Activated T-cell treated with anti-CD3 and anti-CD28 coated beads for 4 hours (primary cell): Measurements from ENCODE around the gene NEUROD2.
A peak's percentile ranks its signal among the peaks of the same experiment; 100 is the strongest.

ENCODE experiments used
- DNase-seq: peaks from one replicate; pipeline ENCODE4 v3.0.0-alpha.2; 2020

NEUROD2 gene

DNA sequence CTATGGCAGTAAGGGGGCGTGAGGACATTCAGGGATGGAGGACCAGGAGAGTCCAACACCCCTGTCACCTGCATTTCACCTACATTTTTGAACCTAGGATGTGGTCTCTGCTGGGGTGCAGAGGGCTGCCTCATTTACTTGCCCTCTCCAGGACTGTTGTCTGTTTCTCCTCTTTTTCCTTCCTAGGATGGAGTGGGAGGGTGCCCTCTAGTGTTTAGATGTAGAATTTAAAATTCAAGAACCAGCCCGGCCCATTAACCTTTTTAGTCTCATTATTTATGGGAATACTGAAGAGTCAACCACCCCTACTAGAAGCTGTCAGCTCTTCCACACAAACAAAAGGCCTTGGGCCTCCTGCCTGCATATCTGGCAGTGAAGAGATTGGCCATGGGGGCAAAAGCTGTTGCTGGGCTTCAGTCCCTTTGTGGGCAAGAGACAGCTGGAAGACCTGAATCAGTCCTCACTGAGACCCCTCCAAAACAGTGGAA is 26.7 kb upstream of the NEUROD2 start:
- DNase-seq = no peak

DNA sequence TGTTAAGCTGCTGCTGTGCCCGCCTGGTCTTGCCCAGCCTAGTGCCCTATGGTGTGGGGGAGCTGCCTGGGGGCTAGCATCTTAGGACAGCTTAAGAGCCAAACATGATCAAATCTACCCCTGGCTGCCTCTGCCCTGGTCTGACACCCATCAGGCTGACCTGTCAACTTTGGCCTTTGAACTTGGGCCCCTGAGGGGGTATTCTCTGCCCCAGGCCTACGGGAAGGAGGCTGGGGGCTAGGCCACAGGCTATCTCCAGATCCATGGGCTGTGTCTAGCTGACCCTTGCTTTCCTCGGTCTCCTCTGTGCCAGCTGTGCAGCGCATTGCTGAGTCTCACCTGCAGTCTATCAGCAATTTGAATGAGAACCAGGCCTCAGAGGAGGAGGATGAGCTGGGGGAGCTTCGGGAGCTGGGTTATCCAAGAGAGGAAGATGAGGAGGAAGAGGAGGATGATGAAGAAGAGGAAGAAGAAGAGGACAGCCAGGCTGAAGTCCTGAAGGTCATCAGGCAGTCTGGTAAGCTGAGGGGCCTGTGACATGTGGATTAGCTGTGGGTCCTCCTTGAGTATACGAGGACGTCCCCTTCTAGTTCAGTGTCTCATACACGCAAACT is 26.0 kb upstream of the NEUROD2 start:
- DNase-seq = no peak

DNA sequence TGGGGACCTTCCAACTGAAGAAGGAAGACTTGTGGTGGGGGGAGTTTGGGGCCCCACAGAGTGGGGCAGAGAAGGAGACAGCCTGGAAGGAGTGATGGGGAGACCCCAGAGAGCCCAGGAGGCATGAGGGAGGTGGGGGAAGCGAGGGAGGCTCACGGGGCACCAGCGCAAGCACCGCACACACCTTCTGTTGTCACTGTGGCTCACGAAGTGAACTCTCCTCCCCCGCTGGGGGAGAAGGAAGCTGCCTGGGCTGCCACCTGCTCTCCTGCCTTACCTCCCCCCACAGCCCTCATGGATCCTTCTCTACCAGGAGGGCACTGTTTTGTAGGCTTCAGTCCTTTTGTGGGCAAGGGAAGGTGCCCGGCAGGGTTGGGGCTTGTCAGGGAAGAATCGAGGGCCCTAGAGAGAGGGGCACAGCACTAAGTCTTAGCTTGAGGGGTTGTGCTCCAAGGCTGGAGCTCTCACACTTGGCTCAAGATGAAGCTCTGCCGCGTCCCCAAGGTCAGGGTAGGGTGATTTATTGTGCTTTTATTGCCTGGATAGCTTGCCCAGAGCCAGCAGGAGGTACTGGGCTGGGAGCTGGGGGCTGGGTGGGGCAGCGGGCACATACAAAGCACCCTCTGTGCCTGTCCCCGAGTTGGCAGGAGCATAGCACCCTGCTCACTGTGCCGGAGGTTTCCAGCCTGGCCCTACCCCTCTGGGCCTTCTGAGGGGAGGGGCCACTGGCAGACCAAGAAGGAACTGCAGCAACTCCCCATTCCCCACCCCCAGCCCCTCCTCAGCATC is 24.6 kb upstream of the NEUROD2 start:
- no peak for DNase-seq

DNA sequence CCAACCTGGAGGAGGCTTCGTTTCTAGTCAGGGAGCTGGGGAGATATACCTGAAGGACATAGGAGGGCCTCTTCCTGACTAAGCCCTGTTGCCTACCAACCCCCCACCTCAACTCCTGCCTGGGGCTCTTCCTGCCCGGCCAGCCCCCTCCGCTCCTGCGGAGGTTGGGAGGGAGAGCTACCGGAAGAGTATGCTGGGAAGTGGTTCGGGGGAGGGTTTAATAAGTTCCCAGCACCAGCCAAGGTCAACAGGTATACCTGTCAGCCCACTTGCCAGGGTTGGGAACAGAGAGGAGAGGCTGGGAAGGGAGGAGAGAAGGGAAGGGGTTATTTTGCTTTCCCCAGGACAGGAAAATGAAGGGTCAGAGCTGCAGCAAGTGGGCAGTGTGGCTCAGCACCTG is 23.7 kb upstream of the NEUROD2 start:
- no peak for DNase-seq

DNA sequence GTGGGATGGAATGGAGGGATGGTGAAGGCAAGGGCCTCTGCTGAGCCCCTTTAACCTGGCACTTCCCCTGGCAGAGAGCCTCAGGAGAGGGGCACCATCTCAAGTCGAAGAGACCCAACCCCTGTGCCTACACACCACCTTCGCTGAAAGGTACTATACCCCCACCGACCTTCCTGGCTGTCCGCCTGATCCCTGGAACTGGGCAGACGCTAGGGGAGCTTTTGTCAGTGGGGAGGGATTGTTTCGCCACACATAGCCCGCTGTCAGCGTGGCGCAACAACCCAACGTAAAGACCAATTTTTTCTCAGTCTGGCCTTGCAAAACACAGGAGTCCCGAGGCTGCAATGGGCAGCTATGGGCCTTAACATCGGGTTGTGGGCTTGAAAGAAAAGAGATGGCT is 22.2 kb upstream of the NEUROD2 start:
- DNase-seq = no peak

DNA sequence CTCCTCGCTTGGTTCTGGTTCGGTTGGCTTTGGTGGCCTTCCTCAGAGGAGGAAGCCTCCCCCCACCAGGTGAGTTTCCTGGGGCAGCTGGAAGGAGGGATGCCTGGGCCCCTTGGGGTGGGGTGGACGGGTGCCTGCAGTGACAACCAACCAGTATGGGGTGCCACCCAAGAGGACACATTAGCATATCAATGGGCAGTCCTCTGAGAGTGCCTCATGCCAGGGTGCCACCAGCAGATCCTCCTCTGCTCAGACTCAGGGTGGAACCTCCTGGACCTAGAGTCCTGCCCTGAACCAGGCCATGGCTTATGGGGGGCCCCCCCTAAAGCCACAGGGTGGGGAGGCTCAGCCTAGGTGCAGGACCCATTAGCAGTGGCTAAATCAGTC is 21.8 kb upstream of the NEUROD2 start:
- no peak for DNase-seq

DNA sequence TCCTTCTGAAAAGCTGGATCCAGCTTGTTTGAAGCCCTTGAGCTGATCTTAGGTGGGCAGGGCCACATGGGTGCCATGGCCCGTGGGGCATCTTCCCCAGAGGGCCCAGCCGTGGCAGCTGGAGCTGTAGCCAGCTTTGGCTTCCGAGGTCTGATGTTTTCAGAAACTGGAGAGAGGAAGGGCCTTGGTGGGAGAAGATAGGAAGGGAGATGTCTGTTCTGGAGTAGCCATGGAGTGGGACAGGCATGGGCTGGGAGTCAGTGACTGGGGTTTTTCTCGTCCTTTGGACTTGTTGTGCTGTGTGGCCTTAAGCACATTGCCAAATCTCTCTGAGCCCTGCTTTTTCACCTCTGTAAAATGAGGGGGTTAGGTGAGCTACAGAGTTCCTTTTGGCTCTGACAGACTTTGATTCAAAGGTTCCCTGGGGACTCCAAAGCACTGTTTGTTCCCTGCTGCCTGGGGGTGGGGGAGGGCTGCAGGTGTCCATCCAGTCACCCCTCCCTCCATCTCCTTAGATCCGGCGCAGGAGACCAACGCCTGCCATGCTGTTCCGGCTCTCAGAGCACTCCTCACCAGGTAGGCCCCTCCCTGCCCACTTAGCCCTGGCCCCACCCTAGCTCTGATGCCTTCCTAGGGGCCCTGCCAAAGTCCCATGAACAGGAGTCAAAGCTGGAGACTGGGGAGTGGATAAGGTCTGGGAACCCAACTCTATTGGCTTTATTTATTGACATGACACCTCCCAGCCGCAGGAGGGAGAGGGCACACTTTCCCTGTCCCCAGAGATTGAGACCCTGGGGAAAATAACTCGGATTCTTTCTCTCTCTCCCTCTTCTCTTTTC is 21.2 kb upstream of the NEUROD2 start:
- no peak for DNase-seq

DNA sequence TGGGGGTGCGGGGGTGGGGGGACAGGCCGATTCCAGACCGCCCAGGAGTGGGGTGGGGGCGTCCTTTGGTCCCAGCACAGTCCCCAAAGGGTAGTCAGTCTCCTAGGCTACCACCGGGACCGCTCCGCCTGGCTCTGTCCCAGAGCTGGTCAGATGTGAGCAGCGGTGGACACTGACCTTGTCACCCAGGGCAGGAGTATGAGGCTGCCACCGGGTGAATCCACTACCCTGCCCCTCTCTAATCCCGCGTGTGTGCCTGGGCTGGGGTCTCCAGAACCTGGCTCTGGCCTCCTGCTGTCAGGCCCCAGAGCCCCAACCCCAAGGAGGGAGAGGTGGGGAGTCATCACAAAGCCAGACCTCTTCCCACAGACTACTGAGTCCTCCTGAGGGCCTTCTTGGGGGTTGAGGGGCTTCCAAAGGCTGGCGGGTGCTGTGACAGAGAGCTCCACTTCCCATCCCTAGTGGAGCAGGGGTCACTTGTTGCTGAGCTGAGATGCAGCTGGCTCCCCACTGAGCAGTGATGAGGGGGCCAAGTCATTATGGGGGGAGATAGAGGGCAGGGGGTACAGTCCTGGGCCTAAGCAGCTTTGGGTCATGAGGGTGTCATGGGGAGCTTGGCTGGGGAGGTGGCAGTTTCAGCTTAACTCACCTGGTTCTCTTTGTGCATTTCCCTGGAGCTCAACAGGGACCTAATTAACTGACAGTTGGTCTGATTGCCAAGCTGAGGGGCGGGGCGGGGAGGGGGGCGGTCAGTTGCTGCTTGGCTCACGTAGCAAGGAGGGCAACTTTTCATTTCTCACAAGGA is 20.2 kb upstream of the NEUROD2 start:
- no peak for DNase-seq

DNA sequence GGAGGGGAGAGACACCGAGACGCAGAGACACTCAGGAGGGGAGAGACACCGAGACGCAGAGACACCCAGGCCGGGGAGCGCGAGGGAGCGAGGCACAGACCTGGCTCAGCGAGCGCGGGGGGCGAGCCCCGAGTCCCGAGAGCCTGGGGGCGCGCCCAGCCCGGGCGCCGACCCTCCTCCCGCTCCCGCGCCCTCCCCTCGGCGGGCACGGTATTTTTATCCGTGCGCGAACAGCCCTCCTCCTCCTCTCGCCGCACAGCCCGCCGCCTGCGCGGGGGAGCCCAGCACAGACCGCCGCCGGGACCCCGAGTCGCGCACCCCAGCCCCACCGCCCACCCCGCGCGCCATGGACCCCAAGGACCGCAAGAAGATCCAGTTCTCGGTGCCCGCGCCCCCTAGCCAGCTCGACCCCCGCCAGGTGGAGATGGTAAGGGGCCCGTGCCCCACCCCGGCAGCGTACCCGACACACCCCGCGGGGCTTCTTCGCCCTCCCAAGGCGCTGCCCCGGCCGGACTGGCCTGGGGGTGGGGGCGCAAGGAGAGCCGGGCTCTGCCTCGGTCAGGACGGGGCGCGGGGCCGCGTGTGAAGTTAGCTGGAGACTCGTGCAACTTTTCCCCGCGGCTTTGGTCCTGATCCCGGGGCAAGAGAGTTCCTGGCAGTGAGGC is 19.5 kb upstream of the NEUROD2 start:
- no peak for DNase-seq

DNA sequence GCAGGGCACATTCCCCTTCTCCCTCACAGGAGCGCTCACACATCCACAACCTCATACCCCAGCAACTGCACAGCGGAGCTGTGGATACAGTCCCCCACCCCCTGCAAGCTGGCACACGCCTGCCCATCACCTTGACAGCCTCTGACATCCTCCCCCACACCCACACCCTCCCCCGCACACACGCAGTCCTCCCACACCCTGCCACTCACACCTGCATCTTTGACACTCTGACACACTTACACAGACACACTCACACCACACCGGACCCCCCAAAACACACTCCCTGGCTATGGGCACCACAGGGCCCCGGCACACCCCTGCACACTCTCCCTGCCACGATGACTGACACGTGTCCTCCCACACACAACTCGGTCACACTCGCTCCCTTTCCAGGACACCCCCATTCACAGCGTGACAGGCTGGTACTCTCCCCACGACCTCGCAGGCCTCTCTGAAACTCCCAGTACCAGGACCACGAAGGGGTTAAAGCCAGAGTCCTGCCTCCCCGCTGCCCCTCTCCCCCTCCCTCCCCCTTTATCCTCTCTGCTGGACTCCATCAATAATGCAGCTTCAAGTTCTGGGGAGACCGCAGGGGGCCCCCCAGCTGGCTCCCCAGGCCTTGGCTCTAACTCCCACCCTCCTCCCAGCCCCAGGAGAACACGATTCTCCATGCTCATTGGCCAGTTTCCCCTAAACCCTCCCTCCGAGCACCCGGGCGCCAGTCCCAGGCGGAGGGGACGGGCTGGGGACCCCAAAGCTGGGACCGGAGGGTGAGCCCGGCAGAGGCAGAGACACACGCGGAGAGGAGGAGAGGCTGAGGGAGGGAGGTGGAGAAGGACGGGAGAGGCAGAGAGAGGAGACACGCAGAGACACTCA is 18.7 kb upstream of the NEUROD2 start, which contains the start of gene PPP1R1B:
Gene PPP1R1B, plus strand, starts transcription at position 782 of the 876 bp plus-strand sequence. CDS start 441 bp downstream, outside the sequence.
- peak; percentile 35 for DNase-seq

DNA sequence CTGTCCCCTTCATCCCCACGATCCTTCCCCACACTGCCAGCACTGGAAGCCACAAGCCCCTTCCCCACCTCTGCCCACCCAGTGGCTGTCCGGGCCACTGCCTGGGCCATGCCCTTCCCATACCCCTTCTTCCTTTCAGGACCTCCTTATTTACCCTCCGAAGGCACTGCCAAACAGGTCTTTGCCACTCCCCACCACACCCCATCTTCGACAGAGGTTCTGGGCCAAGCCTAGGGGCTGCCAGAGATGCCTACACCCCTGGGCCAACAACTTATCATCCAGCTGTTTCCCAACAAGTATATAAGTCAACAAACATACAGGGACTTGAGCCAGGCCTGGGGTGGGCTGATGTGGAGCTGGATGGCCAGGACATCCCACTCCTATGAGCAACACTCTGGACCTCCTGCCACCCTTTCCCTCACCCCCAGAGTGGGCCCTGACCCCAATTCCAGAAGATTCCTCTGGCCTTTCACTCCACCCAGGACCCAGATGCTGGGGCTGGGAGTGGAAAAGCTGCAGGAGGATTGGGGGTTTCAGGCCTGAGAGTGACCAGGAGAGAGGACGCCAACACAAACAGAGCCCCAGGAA is 17.6 kb upstream of the NEUROD2 start:
- DNase-seq = no peak

DNA sequence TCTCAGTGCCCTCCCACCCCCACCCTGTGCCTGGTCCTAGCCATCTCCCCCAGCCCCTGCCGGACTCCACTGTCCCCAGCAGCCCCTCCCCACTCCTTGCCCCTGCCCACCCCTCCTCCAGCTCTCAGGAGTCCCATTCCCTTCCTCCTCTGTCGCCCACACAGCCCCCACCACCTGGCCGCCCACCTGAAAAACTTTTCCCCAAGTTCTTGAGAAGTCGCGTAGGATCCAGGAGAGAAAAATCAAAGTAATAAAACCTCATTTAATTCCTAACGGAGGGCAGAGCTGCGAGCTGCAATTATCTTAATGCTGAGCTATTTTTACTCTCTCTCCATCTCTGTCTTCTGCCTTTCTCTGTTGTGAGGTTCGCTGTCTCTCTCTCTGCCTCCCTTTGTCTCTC is 16.6 kb upstream of the NEUROD2 start:
- no peak for DNase-seq

DNA sequence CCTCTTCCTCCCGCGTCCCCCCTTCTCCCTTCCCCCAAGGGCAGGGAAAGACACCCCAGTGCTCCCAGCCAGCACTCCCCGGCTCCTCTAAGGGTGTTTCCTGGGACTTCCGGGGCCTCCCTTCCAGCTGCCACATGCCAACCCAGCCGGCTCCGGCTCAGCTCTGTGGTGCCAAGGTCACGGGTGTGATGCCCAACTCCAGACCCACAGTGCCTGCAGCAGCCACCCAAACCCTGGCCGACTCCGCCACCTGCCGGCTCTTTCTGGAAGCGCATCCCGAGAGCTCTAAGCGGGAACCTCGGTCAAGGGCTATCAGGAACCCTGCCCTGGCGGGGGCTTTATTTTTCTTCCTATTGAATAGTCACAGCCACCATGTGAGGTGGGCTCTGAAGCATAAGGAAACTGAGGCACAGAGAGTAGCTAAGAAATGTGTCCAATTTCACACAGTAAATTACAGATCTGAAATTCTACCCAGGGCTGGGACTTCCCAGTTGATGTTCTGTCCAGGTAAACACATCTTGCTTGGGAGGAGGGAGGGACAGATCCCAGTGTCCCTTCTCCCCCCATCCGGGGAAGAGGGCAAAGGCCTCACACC is 15.7 kb upstream of the NEUROD2 start:
- peak; percentile 81 for DNase-seq

DNA sequence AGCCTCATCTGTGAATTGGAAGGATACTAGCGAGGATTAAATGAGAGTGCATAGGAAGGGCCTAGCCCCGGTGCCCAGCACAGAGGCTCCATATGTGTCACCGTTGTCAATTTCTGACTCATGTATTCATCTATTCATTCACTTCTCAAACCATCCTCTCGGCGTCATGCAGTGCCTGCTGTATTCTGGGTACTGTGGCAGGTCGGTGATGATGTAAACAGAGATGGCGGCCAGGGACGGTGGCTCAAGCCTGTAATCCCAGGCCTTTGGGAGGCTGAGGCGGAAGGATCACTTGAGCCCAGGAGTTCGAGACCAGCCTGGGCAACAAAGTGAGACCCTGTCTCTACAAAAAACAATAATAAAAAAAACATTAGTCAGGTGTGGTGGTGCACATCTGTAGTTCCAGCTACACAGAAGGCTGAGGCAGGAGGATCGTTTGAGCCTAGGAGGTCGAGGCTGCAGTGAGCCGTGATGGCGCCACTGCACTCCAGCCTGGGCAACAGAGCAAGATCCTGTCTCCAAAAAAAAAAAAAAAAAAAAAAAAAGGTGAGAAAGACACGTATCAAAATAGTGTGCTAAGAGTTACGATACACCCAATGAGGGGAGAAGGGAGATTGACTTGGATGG is 14.8 kb upstream of the NEUROD2 start:
- DNase-seq = no peak

DNA sequence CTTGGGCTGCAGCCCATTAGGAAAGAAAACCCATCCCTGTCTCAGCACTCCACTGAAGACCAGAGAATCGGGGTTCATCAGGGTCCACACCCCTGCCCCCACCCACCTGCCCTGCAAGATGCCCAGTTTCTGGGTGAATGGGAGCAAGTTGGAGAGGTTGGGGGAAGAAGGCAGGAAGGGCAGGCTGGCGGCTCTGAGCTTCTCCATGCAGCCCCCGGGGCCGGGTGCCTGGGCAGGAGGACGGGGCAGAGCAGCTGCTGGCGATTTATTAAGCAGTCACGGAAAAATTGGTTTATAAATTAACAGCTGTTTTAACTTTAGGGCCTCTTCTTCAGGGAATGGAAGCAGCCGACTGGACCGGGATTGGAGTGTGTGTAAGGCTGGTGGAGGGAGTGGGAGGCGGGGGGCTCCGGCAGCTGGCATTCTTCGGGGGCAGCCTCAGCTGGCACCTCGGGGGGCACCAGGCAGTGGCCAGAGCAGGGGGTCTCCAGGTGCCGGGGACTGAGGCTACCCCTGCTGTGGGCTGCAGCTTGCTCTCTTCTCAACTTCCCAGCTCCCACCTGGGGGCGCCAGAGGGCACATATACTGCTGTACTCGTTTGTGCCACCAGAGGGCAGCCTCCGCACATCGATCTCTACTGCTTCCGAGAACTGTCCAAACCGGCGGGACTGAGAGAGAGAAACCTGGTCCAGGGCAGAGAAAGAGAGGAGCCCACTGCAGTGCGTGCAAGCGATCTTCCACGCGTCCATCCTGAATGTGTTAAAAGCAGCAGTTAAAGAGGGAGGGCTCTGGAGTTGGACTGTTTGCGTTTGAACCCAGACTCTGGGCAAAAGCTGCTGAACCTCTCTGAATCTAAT is 14.0 kb upstream of the NEUROD2 start:
- peak; percentile 87 for DNase-seq

DNA sequence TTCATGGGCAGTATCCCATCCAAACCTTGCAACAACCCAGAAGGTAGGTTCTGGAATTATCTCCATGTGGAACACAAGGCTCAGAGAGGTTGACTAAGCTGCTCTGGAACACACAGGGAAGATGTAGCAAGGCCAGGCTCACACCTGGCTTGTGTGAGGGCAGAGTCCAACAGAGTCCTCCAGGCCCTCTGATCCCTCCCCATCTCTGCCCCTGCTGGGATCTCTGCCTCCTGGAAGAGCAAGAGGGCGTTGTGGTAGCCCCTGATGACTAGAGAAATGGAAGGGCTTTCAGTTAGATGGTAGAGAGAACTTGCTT is 12.0 kb upstream of the NEUROD2 start:
- no peak for DNase-seq

DNA sequence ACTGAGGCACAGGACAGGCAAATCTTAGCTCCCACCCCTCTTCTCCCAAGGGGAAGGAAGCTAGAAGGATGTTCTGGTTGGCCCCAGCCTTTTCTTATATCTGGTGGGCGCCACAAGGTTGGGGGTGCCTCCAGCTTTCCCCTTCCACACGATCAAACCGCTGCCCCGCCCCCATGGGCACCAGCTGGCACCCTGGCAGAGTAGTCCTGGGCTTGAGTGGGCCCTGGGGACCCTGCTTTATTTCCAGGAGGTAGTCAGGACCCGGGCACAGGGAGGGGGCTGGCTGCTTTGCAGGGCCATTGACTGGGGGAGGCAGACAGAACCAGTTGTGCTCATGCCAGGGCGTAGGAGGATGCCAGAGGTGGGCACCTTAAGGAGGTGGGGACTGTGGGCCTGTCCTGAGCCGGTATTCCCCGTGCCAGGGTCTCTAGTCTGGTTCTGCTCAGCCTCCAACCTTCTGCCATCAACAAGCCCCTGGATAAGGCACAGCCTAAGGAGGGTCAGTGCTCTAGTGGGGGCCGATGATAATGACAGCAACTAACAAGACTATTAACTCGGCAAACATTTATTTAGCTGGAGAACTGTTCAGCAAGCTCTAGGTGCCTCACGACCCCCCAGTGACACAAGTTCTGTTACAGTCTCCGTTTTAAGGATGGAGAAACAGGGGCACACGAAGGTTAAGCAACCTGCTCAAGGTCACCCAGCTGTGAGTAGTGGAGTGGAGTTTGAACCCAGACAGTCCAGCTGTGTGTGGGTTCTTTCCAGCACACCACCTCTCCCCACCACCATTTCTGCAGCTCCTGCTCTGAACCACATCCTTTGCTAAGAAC is 11.5 kb upstream of the NEUROD2 start:
- no peak for DNase-seq
